Activated naive CD4-positive, alpha-beta T cell treated with anti-CD3 and anti-CD28 coated beads, Interleukin-2, amount 50 U/mL, for 72 hours (primary cell): ENCODE measurements around the gene FGF9. TPM values are rescaled to one million over a fixed set of nuclear protein-coding genes. Genes with fewer than 3 reads are reported as not detected.

Experiments
- ATAC-seq, 2 donors: fragments of 150-1000 bp; cut with Tn5 transposase; 2 replicates each; pipeline ENCODE4 v1.10.0; 2021; ENCODE audit warnings: mild to moderate bottlenecking in 2 of 2, moderate library complexity in 2 of 2
- DNase-seq, 2 donors: peaks; one replicate each; pipeline ENCODE4 v3.0.0; 2021 to 2022; ENCODE audit warnings: low spot score in 2 of 2
- H3K27ac Mint-ChIP-seq, 2 donors: one replicate each; pipeline ENCODE4 v1.8.0; 2022; ENCODE audit warnings: mild to moderate bottlenecking in 2 of 2, mixed read lengths in 2 of 2
- H3K36me3 Mint-ChIP-seq, 2 donors: one replicate each; pipeline ENCODE4 v1.8.0; 2022; ENCODE audit warnings: mixed read lengths in 2 of 2
- H3K9me3 Mint-ChIP-seq, 2 donors: one replicate each; pipeline ENCODE4 v1.8.0; 2022; ENCODE audit warnings: mixed read lengths in 2 of 2
- total RNA-seq, 2 donors: library from RNA; stranded (reverse); gene quantifications; one replicate each; pipeline ENCODE4 v1.2.3, GENCODE V29; 2022

The FGF9 gene
- total RNA-seq, 2 donors from 2014 or later: 0.18 to 0.54 TPM

DNA sequence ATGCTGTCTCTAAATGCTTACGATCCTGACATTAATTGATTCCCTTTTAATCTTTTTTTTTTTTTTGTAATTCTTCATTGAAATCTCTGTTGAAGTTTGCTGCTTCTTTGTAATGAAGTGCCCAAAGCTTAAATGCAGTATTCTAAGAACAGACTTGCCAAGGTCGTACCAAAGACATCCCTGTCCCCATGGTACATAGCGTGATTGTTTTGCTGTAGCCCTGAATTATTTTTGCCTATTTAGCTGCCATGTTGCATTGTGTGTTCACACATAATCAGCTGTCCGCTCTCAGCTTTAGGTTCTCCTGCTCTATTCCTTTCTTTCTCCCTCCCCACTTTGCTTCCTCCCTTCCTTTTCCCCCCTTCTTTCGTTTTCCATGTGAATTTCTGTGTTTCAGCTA is 21.1 kb downstream of the FGF9 start:
- ATAC-seq: no peak
- Mint-ChIP-seq H3K36me3 (no peaks in the 10 kb centered on the region), H3K9me3 (no peaks in the 10 kb centered on the region), H3K27ac (no peak overlapping the region)
- DNase-seq: no peak

DNA sequence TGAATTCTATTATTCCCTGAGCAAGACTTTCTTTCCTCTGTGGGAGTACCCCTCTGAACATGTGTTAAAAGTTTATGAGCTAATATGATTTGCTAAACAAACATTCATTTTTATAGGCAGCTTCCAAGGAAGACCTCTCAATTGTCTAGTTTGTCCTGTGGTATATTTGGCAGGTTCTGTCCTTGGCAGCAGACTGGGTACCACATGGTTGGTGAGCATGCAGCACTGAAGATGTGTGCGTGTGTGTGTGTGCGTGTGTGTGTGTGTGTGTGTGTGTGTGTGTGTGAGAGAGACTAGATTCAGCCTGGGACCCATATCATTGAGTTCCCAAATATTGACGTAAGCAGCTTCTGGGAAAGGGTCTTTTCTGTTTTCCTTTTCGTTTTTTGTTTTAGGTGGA is 24.0 kb downstream of the FGF9 start:
- Mint-ChIP-seq H3K9me3 (no peaks in the 10 kb centered on the region), H3K36me3 (no peaks in the 10 kb centered on the region), H3K27ac (peak overlapping the region in 1 of 2 donors; percentile 3)
- ATAC-seq: no peak
- no peak for DNase-seq

DNA sequence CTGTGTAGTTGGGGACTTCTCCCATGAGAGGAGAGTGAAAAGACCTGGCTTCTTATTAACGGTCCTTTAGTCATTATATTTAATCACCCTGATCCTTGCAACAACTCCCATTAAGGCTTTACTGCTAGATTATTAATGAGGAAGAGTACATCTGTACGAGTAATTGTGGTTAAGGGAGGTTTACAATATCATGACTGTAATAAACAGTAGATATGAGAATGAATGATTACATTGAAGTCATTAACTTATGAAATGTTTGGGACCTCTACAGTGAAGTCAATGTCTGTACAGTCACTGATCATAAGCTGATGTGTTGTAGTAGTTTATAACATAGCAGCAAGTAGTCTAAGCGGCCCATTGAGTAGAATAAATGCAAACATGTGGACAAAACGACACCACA is 24.7 kb downstream of the FGF9 start:
- no peak for DNase-seq
- H3K27ac Mint-ChIP-seq: no peak overlapping the region
- H3K9me3 Mint-ChIP-seq: no peaks in the 10 kb centered on the region
- H3K36me3 Mint-ChIP-seq: no peaks in the 10 kb centered on the region
- ATAC-seq: no peak

DNA sequence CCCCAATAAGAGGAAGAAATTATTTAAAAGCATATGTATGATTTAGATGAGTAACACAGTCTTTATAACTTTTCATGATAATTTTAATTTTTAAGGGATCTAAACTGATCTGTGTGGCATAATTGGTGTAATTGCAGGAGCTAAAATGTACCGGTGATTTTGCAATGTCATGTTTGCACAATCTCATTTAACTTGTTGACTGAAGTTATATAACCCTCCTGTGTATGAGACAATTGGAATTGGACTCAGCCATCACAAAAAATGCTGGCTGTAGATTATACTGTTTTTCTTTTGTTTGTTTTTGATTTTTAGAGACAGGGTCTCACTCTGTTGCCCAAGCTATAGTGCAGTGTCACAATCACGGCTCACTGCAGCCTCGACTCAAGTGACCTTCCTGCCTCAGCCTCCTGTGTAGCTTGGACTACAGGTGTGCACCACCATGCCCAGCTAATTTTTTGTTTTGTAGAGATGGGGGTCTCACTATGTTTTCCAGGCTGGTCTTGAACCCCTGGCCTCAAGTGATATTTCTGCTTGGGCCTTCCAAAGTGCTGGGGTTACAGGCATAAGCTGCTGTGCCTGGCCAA is 26.1 kb downstream of the FGF9 start:
- DNase-seq: no peak
- no peak for ATAC-seq
- Mint-ChIP-seq H3K27ac (no peak overlapping the region), H3K9me3 (no peaks in the 10 kb centered on the region), H3K36me3 (no peaks in the 10 kb centered on the region)

DNA sequence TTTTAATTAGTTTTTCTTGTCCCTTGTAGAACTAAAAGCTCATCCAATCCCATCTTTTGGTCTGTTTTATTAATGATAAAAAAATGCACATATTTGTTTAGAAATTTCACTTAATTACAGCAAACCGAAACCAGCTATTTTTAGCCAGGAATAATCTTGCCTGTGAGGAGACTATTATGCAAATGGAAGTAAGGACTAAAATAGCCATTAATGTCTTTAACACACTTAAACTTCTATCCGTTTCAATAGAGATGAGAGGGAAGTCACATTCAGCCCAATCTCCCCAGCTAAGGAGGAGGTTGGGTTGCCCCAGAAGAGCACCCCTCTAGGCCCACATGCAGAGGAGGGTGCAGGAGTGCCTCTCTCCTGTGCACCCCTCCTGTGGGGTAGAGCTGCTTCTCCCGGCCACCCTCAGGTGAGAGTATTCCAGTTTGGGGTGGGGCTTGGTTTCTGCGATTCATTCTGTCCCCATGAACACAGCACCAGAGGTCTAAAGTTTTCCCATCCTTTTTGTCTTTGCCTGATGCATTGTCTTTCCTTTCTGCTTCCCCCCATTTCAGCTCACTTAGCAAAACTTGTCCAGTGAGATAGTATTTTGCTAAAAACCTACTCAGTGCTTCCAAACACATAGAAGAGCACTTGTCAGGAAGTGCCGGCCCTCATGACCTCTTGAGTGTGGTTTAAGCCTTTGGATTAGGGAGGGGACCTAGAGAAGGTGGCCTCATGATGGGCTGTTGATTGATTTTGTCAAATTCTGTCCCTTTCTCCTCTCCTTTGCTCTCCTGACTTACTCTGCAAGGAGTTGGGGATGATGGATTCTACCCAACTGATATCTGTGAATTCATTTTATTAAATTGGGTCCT is 28.2 kb downstream of the FGF9 start:
- no peak for ATAC-seq
- no peak for DNase-seq
- H3K9me3 Mint-ChIP-seq: no peaks in the 10 kb centered on the region
- H3K27ac Mint-ChIP-seq: no peak overlapping the region
- no peaks in the 10 kb centered on the region for H3K36me3 Mint-ChIP-seq

DNA sequence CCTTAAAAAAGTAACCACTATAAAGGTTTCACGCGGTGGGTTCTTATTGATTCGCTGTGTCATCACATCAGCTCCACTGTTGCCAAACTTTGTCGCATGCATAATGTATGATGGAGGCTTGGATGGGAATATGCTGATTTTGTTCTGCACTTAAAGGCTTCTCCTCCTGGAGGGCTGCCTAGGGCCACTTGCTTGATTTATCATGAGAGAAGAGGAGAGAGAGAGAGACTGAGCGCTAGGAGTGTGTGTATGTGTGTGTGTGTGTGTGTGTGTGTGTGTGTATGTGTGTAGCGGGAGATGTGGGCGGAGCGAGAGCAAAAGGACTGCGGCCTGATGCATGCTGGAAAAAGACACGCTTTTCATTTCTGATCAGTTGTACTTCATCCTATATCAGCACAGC is 30.6 kb downstream of the FGF9 start:
- Mint-ChIP-seq H3K9me3 (no peaks in the 10 kb centered on the region), H3K36me3 (no peaks in the 10 kb centered on the region), H3K27ac (no peak overlapping the region)
- DNase-seq (no peak), ATAC-seq (no peak)

DNA sequence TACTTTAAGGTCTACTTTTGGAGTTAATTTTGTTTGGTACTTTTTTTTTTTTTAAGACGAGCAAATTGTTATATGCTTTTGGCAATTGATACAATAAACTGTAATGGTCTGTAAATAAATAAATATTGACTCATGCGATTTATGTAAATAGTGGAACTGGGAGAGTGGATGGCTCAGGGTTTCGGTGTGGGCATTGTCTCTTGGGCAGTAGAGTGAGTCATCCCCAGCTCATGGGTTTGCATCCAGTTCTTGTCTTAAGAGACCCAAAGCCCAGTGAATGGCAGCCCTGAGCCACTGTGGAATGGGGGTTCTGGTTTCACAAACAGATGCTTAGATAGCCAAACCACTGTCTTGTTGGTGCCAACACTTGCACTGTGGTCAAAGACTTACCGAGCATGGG is 33.0 kb downstream of the FGF9 start:
- no peak for ATAC-seq
- H3K36me3 Mint-ChIP-seq: no peaks in the 10 kb centered on the region
- H3K27ac Mint-ChIP-seq: no peak overlapping the region
- no peak for DNase-seq
- H3K9me3 Mint-ChIP-seq: no peaks in the 10 kb centered on the region

DNA sequence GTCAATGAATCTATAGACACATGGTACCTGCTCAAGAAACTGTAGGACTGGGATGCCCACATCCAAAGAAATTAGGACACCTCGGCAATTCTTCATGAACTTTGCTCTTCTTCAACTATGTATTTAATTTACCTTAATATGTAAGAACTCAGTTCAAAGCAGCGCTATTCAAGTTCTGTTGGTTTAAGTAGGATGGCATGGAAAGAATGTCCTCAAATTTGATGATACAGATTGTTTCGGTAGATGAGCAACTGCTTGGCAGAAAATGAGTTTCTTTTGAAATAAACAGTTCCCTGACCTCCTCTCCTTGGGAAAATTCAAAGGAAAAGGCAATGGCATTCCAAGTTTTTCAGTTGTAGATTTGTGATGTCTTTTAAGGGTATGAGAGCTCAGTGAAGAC is 36.7 kb downstream of the FGF9 start:
- H3K9me3 Mint-ChIP-seq: peaks cover 14% of the 10 kb centered on the region in 2 donors
- DNase-seq: no peak
- no peak for ATAC-seq
- peaks cover 12 to 13% of the 10 kb centered on the region in 2 donors for H3K36me3 Mint-ChIP-seq
- H3K27ac Mint-ChIP-seq: no peak overlapping the region

DNA sequence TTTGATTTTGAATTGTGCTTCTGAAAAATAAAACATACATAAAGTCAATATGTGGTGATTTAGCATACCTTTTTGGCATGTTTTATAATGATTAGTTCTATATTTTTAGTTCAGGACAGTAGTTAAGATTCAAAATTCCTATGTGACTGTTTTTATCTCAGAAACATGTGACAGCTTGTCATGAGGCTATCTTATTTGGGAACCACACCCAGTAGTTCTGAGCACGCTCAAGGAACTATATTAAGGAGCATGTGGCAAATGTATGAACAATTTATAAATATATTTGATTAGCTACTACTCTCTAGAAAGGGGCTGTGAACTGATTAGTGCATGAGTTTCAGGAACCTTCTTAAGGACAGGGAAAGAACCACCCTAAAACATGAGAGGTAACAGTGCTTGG is 38.8 kb downstream of the FGF9 start:
- no peak overlapping the region for H3K27ac Mint-ChIP-seq
- peaks cover 12 to 13% of the 10 kb centered on the region in 2 donors for H3K36me3 Mint-ChIP-seq
- ATAC-seq (no peak), DNase-seq (no peak)
- H3K9me3 Mint-ChIP-seq: peaks cover 14% of the 10 kb centered on the region in 2 donors

DNA sequence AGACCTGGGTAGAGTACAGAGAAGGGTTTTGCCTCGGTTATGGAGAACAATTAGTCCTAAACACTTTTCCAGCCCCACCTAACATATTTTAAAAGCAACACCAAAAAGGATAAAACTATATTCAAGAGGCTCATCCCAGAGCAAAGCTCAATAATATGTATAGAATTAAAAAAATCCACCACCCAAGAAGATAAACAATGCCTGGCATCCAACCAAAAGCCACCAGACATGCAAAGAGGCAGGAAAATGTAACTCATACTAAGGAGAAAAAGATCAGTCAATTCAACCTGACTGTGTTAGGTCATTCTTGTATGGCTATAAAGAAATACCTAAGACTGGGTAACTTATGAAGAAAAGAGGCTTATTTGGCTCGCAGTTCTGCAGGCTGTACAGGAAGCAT is 39.3 kb downstream of the FGF9 start:
- Mint-ChIP-seq H3K36me3 (peaks cover 12 to 13% of the 10 kb centered on the region in 2 donors), H3K27ac (no peak overlapping the region), H3K9me3 (peaks cover 14% of the 10 kb centered on the region in 2 donors)
- ATAC-seq (no peak), DNase-seq (no peak)

DNA sequence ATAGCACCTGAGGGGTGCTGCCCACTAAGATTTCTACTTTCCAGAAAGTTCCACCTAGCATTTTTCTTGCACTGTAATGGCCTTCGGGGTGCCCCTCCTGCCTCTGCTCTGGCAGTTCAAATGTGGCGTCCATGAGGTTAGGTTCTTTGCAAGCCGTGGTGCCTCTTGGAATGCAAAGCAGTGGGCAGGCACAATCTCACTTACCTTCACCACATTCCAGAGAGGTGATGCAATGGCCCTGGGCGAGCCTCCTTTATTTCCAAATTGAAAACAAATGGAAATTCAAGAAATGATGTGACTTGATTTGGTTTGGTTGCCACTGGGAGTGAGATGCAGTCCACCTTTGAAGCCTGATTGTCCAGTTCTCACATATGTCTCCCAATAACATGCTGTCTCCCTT is 46.9 kb downstream of the FGF9 start:
- no peak for ATAC-seq
- peaks cover 0 to 3% of the 10 kb centered on the region in 2 donors for H3K36me3 Mint-ChIP-seq
- H3K27ac Mint-ChIP-seq: no peak overlapping the region
- no peaks in the 10 kb centered on the region for H3K9me3 Mint-ChIP-seq
- no peak for DNase-seq

DNA sequence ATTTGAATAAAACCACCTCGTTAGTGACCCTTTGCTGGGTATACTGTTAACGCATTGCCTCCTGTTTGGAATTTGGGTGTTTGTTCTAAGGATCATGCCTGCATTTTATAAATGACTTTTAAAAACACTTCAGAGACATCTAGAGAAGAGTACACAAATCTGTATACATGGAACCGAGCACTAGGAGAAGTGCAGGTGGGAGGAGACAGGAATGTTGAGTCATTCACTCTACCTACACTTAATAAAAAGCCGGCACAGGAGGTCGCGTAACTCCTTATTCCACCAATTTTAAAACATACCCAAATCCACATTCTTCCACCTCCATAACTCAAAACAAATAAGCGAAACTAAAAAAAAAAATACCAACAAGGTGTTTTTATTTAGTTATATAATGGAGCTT is 48.6 kb downstream of the FGF9 start:
- ATAC-seq (no peak), DNase-seq (no peak)
- Mint-ChIP-seq H3K27ac (no peak overlapping the region), H3K36me3 (peaks cover 0 to 4% of the 10 kb centered on the region in 2 donors), H3K9me3 (no peaks in the 10 kb centered on the region)

DNA sequence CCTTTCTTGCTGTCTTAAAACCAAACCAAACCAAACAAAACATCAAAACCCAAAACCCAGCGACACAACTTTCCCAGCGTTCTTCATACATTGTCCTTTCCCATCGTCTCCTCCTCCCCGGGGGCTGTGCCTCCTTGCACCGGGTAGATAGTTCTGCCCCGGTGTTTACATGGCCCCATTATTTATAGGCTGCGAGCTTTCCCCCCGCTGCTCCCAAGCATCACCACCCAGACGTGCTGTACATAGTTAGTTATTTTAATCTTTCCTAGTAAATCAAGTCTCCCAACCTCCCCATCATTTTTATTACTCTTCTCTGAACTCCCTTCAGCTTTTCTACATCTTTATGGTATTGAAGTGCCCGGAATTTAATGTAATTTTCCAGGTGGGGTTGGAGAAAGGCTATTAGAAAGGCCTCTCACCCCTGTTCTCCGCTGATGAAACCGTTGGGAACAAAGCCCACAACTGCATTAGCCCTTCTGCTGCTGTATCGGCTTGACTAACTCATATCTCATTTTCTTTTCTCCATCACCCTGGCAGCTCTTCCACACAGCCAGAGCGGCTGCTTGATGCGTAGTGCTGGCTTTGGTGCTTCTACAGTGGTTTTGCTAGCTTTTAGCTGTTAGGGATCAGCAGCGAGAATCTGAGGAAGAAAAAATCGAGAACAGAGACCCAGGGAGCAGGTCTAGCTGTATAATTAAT is 53.1 kb downstream of the FGF9 start:
- no peak for DNase-seq
- Mint-ChIP-seq H3K27ac (no peak overlapping the region), H3K9me3 (peaks cover 4 to 9% of the 10 kb centered on the region in 2 donors), H3K36me3 (peaks cover 0 to 4% of the 10 kb centered on the region in 2 donors)
- no peak for ATAC-seq

DNA sequence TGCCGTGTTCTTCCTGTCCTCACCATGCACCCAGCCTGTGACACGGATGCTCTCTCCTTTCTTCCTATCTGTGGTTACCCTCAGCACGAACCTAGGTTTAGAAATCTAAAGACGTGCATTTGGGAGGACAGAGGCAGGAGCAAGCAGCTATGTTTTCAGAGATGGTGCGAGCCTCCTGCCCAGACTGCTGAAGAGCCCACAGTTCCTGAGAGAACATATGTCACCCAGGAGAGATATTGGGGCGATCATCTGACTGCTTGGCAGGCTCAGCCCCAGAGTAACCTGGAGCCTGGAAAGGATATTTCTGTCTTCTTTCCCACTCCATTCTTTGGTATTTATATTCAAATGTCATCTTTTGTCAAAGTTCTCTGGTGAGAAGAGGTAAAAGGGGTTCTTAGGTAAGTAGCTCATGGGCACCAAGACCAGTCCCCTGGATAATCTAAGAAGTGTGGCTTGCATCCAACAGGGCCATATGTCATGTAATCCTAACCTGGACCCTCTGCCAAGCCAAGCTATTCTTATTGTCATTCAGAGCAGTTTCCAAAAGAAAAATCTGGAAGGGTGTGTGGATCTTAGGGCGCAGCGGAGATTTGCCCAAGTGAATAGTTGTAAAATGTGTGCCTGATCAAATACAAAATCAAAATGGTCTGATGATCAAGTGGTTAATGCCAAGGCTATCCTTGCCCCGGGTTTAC is 59.5 kb downstream of the FGF9 start:
- peaks cover 4 to 9% of the 10 kb centered on the region in 2 donors for H3K9me3 Mint-ChIP-seq
- DNase-seq: no peak
- ATAC-seq: no peak
- no peaks in the 10 kb centered on the region for H3K36me3 Mint-ChIP-seq
- no peak overlapping the region for H3K27ac Mint-ChIP-seq

DNA sequence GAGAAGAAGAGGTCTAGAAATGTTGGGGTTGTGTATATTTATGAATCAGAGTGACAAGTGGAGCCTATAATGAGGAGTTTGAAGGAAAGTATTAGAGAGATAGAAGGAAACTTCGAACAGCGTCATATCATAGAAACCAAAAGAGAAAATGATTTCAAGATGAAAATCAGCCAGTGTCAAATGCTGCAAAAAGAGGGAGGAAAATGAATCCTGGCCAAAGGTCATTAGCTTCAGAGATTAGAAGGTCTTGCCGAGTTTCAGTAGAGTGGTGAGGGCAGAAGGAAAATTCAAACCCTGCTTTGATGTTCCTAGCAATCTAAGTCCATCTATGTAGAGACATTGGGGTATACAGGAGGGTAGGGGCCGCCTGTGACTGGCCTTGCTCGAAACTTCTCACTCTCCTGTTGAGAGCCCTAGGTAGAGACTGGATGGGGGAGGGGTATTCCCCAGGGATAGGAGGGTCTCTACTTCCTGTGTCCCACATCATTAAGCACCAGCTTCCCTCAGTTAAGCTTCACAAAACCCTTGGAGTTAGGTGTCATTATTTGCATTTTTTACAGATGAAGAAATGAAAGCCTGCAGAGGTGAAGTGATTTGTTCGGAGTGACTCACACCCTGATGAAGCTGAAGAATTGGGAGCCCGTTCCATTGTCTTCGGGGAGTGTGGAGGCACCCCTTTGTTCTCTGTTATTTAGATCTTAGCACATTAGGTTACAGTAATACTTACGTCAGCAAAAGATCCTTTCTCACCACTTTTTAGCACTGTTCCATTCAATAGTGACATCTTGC is 62.8 kb downstream of the FGF9 start:
- Mint-ChIP-seq H3K9me3 (no peaks in the 10 kb centered on the region), H3K27ac (no peak overlapping the region), H3K36me3 (no peaks in the 10 kb centered on the region)
- no peak for DNase-seq
- no peak for ATAC-seq

DNA sequence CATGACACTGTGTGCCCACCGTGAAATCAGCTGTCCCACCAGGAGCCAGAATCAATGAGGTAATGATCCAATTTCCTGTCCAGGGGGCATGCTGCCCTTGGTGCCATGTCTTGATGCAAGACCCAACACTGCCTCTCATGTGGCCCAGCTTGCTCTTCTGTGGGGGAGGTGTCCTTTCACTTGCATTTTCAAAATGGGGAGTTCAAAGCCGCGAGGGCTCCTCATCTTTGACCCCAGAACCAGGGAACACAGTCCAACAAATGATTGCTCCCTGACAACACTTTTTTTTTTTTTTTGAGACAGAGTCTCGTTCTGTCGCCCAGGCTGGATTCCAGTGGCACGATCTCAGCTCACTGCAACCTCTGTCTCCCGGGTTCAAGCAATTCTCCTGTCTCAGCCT is 64.1 kb downstream of the FGF9 start:
- Mint-ChIP-seq H3K9me3 (no peaks in the 10 kb centered on the region), H3K27ac (no peak overlapping the region), H3K36me3 (no peaks in the 10 kb centered on the region)
- no peak for ATAC-seq
- DNase-seq: no peak
